HCT116 (cell line): ENCODE results near the gene CEP112. TPM values are rescaled to one million over a fixed set of nuclear protein-coding genes. Genes with fewer than 3 reads are reported as not detected.

Experiments used
- ATAC-seq: fragments of 200-7000 bp; cut with Tn5 transposase; 2 replicates; pipeline ENCODE4 v1.9.1; 2020; ENCODE audit warnings: mild to moderate bottlenecking, moderate library complexity
- BruUV-seq: library from RNA; stranded (reverse); fragments of 400-500 nt; replicated peaks from 2 replicates; lab custom pipeline; 2021; lab: Mats Ljungman, UMichigan
- CTCF ChIA-PET: fragments of 300-600 bp; sonication (Branson Sonifier 250); formaldehyde crosslinking; loops from one replicate; lab custom pipeline; 2021; ENCODE audit warnings: antibody characterized with exemption; lab: Charles Lee
- POLR2A ChIA-PET: fragments of 300-600, 350-600 bp; sonication (Branson Sonifier 250); formaldehyde crosslinking; loops from one replicate; lab custom pipeline; 2021; ENCODE audit warnings: antibody characterized with exemption; lab: Charles Lee
- RAD21 ChIA-PET, 2 experiments: fragments of 300-600 bp; sonication (Branson Sonifier 250); formaldehyde crosslinking; loops; one replicate each; lab custom pipeline; 2023; ENCODE audit warnings: low total read pairs in 2 of 2; ENCODE audit not compliant: uncharacterized antibody in 2 of 2, unreplicated experiment in 2 of 2, low non-redundant PET in 1 of 2; lab: Charles Lee
- DNase-seq: peaks from one replicate; pipeline ENCODE4 v3.0.0-alpha.2; 2010; ENCODE audit warnings: low read depth, low spot score
- H2AFZ ChIP-seq: fragments of 200-600 bp; shearing (Covaris generic), sonication (generic); 2 replicates; pipeline ENCODE4 v1.6.1; 2017; ENCODE audit warnings: low read depth, mixed run types, mixed read lengths, antibody characterized with exemption, low read length; ENCODE audit not compliant: poor library complexity, severe bottlenecking
- H3K27ac ChIP-seq: 2 replicates; pipeline ENCODE4 v1.5.1; 2012; ENCODE audit warnings: low read depth, low read length
- H3K27me3 ChIP-seq: fragments of 200-600 bp; sonication (generic); 2 replicates; pipeline ENCODE4 v1.6.1; 2016; ENCODE audit warnings: mixed run types, low read length, mixed read lengths; ENCODE audit not compliant: insufficient read depth
- H3K36me3 ChIP-seq, 2 experiments: fragments of 200-500 bp in 1 of 2; fragments of 200-600 bp in 1 of 2; sonication (Bioruptor generic) in 1 of 2; sonication (generic) in 1 of 2; 2 replicates each; pipeline versions ENCODE4 v1.5.1 to v1.6.1; 2014 to 2016; ENCODE audit warnings: low read length in 2 of 2, inconsistent platforms in 1 of 2, mixed read lengths in 1 of 2, mixed run types in 1 of 2; ENCODE audit not compliant: insufficient read depth in 2 of 2, control insufficient read depth in 1 of 2
- H3K4me1 ChIP-seq, 2 experiments: fragments of 200-600 bp in 1 of 2; sonication (generic) in 1 of 2; 2 replicates each; pipeline versions ENCODE4 v1.5.1 to v1.6.1; 2012 to 2017; ENCODE audit warnings: low read length in 2 of 2, inconsistent platforms in 1 of 2, mild to moderate bottlenecking in 1 of 2, mixed read lengths in 1 of 2, mixed run types in 1 of 2, moderate library complexity in 1 of 2; ENCODE audit not compliant: insufficient read depth in 2 of 2, control insufficient read depth in 1 of 2
- H3K4me2 ChIP-seq: fragments of 200-600 bp; sonication (generic); 2 replicates; pipeline ENCODE4 v1.6.1; 2017; ENCODE audit warnings: mixed run types, low read length, mixed read lengths
- H3K4me3 ChIP-seq, 2 experiments: fragments of 200-600 bp in 1 of 2; sonication (generic) in 1 of 2; replicated peaks in 1 of 2; 2 replicates each; pipeline ENCODE4 v1.5.1; 2011 to 2016; ENCODE audit warnings: low read length in 2 of 2, control low read depth in 1 of 2, low read depth in 1 of 2, mild to moderate bottlenecking in 1 of 2, mixed read lengths in 1 of 2, mixed run types in 1 of 2
- H3K79me2 ChIP-seq: fragments of 200-600 bp; sonication (generic); 2 replicates; pipeline ENCODE4 v1.6.1; 2017; ENCODE audit warnings: mild to moderate bottlenecking, mixed run types, low read length, moderate library complexity, mixed read lengths; ENCODE audit not compliant: insufficient read depth
- H3K9ac ChIP-seq: fragments of 200-600 bp; sonication (generic); 2 replicates; pipeline ENCODE4 v1.6.1; 2016; ENCODE audit warnings: low read length, mixed read lengths
- H3K9me2 ChIP-seq: fragments of 200-600 bp; sonication (generic), shearing (Covaris generic); 2 replicates; pipeline ENCODE4 v1.6.1; 2017; ENCODE audit warnings: mixed run types, mild to moderate bottlenecking, moderate library complexity; ENCODE audit not compliant: insufficient read depth
- H3K9me3 ChIP-seq, 2 experiments: fragments of 200-500 bp in 1 of 2; fragments of 200-600 bp in 1 of 2; sonication (Bioruptor generic) in 1 of 2; sonication (generic) in 1 of 2; 2 replicates each; pipeline ENCODE4 v1.6.1; 2014 to 2017; ENCODE audit warnings: low read length in 2 of 2, mixed read lengths in 2 of 2, inconsistent platforms in 1 of 2, low read depth in 1 of 2, mild to moderate bottlenecking in 1 of 2, mixed run types in 1 of 2, moderate library complexity in 1 of 2; ENCODE audit not compliant: control insufficient read depth in 1 of 2, insufficient read depth in 1 of 2
- H4K20me1 ChIP-seq: fragments of 200-600 bp; sonication (generic), shearing (Covaris generic); 2 replicates; pipeline ENCODE4 v1.6.1; 2017; ENCODE audit warnings: mixed run types, mild to moderate bottlenecking, moderate library complexity; ENCODE audit not compliant: insufficient read depth
- ATF3 ChIP-seq: IDR thresholded peaks from 2 replicates; pipeline ENCODE4 v1.6.1; 2012
- CEBPB ChIP-seq: IDR thresholded peaks from 2 replicates; pipeline ENCODE4 v1.6.1; 2012; ENCODE audit warnings: low read depth
- CTCF ChIP-seq, 3 experiments: fragments of 200-600 bp in 1 of 3; sonication (generic) in 1 of 3; IDR thresholded peaks in 2 of 3; conservative IDR thresholded peaks in 1 of 3; 2 replicates each; pipeline ENCODE4 v1.5.1; 2012 to 2017; ENCODE audit warnings: low read depth in 2 of 3, low read length in 2 of 3, antibody characterized with exemption in 1 of 3, borderline replicate concordance in 1 of 3, control low read depth in 1 of 3, mild to moderate bottlenecking in 1 of 3, mixed read lengths in 1 of 3, mixed run types in 1 of 3, moderate library complexity in 1 of 3; ENCODE audit not compliant: insufficient read depth in 1 of 3
- EGR1 ChIP-seq: IDR thresholded peaks from 2 replicates; pipeline ENCODE4 v1.6.1; 2012; ENCODE audit warnings: low read depth
- ELF1 ChIP-seq: IDR thresholded peaks from 2 replicates; pipeline ENCODE4 v1.6.1; 2012; ENCODE audit warnings: low read depth, borderline replicate concordance
- EZH2 ChIP-seq: fragments of 200-600 bp; sonication (generic); IDR thresholded peaks from 2 replicates; pipeline ENCODE4 v1.6.1; 2017; ENCODE audit warnings: antibody characterized with exemption, mixed run types
- FOSL1 ChIP-seq: IDR thresholded peaks from 2 replicates; pipeline ENCODE4 v1.6.1; 2012; ENCODE audit warnings: low read depth
- POLR2A ChIP-seq: IDR thresholded peaks from 2 replicates; pipeline ENCODE4 v1.7.0; 2011; ENCODE audit warnings: borderline replicate concordance; ENCODE audit not compliant: insufficient read depth, insufficient read length; ENCODE audit errors: extremely low read depth
- RAD21 ChIP-seq: IDR thresholded peaks from 2 replicates; pipeline ENCODE4 v1.6.1; 2012; ENCODE audit warnings: low read depth, mild to moderate bottlenecking
- SIN3A ChIP-seq: IDR thresholded peaks from 2 replicates; pipeline ENCODE4 v1.6.1; 2012; ENCODE audit warnings: low read depth
- SP1 ChIP-seq: IDR thresholded peaks from 2 replicates; pipeline ENCODE4 v1.6.1; 2012; ENCODE audit warnings: low read depth
- TCF7L2 ChIP-seq: IDR thresholded peaks from 2 replicates; pipeline ENCODE4 v1.7.0; 2011; ENCODE audit warnings: borderline replicate concordance, inconsistent platforms; ENCODE audit not compliant: insufficient read depth, insufficient read length; ENCODE audit errors: extremely low read depth
- YY1 ChIP-seq: IDR thresholded peaks from 2 replicates; pipeline ENCODE4 v1.6.1; 2011; ENCODE audit warnings: low read length, low read depth, moderate library complexity, mild to moderate bottlenecking; ENCODE audit not compliant: insufficient replicate concordance; ENCODE audit errors: extremely low read depth
- ZBTB33 ChIP-seq: IDR thresholded peaks from 2 replicates; pipeline ENCODE4 v1.6.1; 2011; ENCODE audit warnings: mild to moderate bottlenecking, low read length, moderate library complexity; ENCODE audit not compliant: insufficient replicate concordance; ENCODE audit errors: extremely low read depth
- intact Hi-C: fragments of 100-400 bp; cut with micrococcal nuclease; formaldehyde crosslinking; loops from 2 replicates; pipeline ENCODE4 v1.10.0; 2022
- total RNA-seq: library from RNA; stranded (reverse); gene quantifications from one replicate; pipeline ENCODE4 v1.2.1, GENCODE V29; 2021; ENCODE audit not compliant: unreplicated experiment

The CEP112 gene
- total RNA-seq, 1 experiment from 2014 or later: 10.9 TPM

GRCh38 chr17:66234611-66235010 is 42.7 kb upstream of the CEP112 start:
- no peaks in the 10 kb centered on the region for H3K4me1 ChIP-seq
- no TSS peak for BruUV-seq
- no peak for TF ChIP-seq ZBTB33
- no peak for TF ChIP-seq SP1
- TF ChIP-seq RAD21: no peak
- TF ChIP-seq CTCF (IDR thresholded peaks at IDR 0.05 in 2 of 3, conservative IDR thresholded peaks at IDR 0.05 in 1 of 3; ENCODE audit: borderline replicate concordance in 1 of 3, insufficient read depth in 1 of 3, low read depth in 2 of 3, low read length in 2 of 3): no peak
- TF ChIP-seq YY1: no peak
- TF ChIP-seq ATF3: no peak
- TF ChIP-seq CEBPB: no peak
- no peak for TF ChIP-seq FOSL1
- no peak for TF ChIP-seq TCF7L2
- TF ChIP-seq POLR2A: no peak
- no peak for TF ChIP-seq EGR1
- TF ChIP-seq EZH2: no peak
- no peak for TF ChIP-seq SIN3A
- no peak for TF ChIP-seq ELF1
- no peaks in the 10 kb centered on the region for H3K36me3 ChIP-seq
- H3K27ac ChIP-seq: no peak overlapping the region
- H2AFZ ChIP-seq: no peak overlapping the region
- no peak overlapping the region for H3K9ac ChIP-seq
- H3K4me3 ChIP-seq: no peak overlapping the region
- no peaks in the 10 kb centered on the region for H3K9me3 ChIP-seq
- no peaks in the 10 kb centered on the region for H3K79me2 ChIP-seq
- ATAC-seq (no peak), DNase-seq (no peak)
- H3K27me3 ChIP-seq: no peaks in the 10 kb centered on the region
- POLR2A ChIA-PET: no interaction called here
- no peak overlapping the region for H3K4me2 ChIP-seq
- intact Hi-C loops: no loop called here
- CTCF ChIA-PET: no interaction called here
- no peaks in the 10 kb centered on the region for H3K9me2 ChIP-seq
- RAD21 ChIA-PET: no interaction called here
- H4K20me1 ChIP-seq: no peaks in the 10 kb centered on the region
